ENCODE measurements around the gene GDA.

GDA gene

GRCh38 chr9:72137697-72138365 lies 11.4 kb upstream of the GDA start:
- no peak for TF ChIP-seq POLR2A (IDR thresholded peaks at IDR 0.05; ENCODE audit: low read length)
- TF ChIP-seq GATA1 (IDR thresholded peaks at IDR 0.05; ENCODE audit: low read depth, low read length): no peak

DNA sequence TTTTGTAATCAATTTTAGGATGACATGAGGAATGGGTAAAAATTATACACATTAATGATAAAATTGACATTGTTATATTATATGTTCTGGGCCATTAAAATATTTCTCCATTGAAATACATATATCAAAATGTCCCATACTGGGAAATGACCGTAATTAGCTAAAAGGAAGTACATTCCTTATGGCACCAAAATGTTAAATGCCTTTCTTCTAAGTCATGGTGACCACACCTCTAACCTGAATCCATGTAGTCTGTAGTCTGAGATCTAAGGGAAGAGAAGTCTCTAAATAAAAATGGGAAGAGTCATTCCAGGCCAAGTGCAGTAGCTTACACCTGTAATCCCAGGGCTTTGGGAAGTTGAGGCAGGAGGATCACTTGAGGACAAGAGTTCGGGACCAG lies 10.0 kb upstream of the GDA start:
- DNase-seq: no peak
- no peak for TF ChIP-seq POLR2A (IDR thresholded peaks at IDR 0.05; ENCODE audit: low read length)
- no peak for TF ChIP-seq GATA1 (IDR thresholded peaks at IDR 0.05; ENCODE audit: low read depth, low read length)

More at GRCh38 chr9:72137697-72138365, 11.4 kb upstream of the GDA start:
- DNase-seq: no peak

- DNase-seq: no peak
- TF ChIP-seq POLR2A (IDR thresholded peaks at IDR 0.05; ENCODE audit: low read length) (no peak), GATA1 (IDR thresholded peaks at IDR 0.05; ENCODE audit: low read depth, low read length) (no peak)
Measured at GRCh38 chr9:72140586-72140985, 8.7 kb upstream of the GDA start.

GRCh38 chr9:72141484-72141883 lies 7.8 kb upstream of the GDA start:
- no peak for DNase-seq
- TF ChIP-seq GATA1 (IDR thresholded peaks at IDR 0.05; ENCODE audit: low read depth, low read length) (no peak), POLR2A (IDR thresholded peaks at IDR 0.05; ENCODE audit: low read length) (no peak)

GRCh38 chr9:72144756-72145492 lies 4.3 kb upstream of the GDA start:
- TF ChIP-seq POLR2A (IDR thresholded peaks at IDR 0.05; ENCODE audit: low read length) (no peak), GATA1 (IDR thresholded peaks at IDR 0.05; ENCODE audit: low read depth, low read length) (no peak)
- DNase-seq: no peak

- no peak for DNase-seq
- TF ChIP-seq GATA1 (IDR thresholded peaks at IDR 0.05; ENCODE audit: low read depth, low read length) (no peak), POLR2A (IDR thresholded peaks at IDR 0.05; ENCODE audit: low read length) (no peak)
Measured at GRCh38 chr9:72145733-72146505, 3.3 kb upstream of the GDA start.

GRCh38 chr9:72147676-72148075 lies 1.6 kb upstream of the GDA start:
- no peak for TF ChIP-seq GATA1 (IDR thresholded peaks at IDR 0.05; ENCODE audit: low read depth, low read length)
- TF ChIP-seq POLR2A (IDR thresholded peaks at IDR 0.05; ENCODE audit: low read length): no peak
- DNase-seq: no peak

GRCh38 chr9:72150127-72150526 lies 887 bp downstream of the GDA start:
- no peak for DNase-seq
- TF ChIP-seq GATA1 (IDR thresholded peaks at IDR 0.05; ENCODE audit: low read depth, low read length): no peak
- no peak for TF ChIP-seq POLR2A (IDR thresholded peaks at IDR 0.05; ENCODE audit: low read length)

DNA sequence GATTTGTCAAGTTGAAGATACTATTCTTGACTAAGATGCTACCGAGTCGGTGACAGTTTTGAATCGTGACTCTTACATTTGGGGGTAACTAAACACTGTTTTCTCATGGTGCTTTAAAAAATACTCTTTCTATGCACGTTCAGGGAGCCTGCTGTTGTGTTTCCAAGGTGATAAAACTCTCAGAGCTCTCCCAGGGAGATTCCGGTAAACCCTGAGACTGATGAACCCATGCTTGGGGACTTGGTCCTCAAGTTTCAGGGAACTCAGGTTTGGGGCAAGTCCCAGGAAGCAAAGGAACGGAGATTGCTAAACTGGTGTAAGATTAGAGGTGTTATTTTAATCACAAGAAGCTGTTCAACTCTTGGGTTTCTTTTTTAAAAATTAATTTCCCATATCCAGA lies 1.4 kb downstream of the GDA start:
- TF ChIP-seq GATA1 (IDR thresholded peaks at IDR 0.05; ENCODE audit: low read depth, low read length): no peak
- TF ChIP-seq POLR2A (IDR thresholded peaks at IDR 0.05; ENCODE audit: low read length): no peak

DNA sequence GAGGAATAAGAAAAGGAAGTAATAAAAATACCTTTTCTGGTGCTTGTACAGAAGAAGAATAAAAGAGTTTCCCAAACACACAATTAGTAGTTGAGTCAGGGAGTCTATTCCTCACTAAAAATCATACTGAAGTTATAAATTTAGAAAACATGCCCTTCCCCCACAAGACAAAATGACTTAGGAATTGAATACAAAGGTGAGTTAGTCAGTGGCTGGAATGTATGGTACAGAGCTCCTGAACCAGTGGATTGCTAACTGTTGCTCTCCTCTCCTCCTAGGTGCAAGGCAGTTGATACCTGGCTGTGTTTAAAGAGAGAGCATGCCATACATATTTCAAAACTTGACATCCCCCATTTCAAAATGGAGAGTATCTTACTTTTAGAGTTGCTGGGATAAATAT lies 1.9 kb downstream of the GDA start:
- TF ChIP-seq POLR2A (IDR thresholded peaks at IDR 0.05; ENCODE audit: low read length): no peak
- no peak for TF ChIP-seq GATA1 (IDR thresholded peaks at IDR 0.05; ENCODE audit: low read depth, low read length)
- no peak for DNase-seq

More for the DNA sequence above, 1.4 kb downstream of the GDA start:
- no peak for DNase-seq

GRCh38 chr9:72154468-72155285 lies 5.4 kb downstream of the GDA start:
- DNase-seq: no peak
- TF ChIP-seq GATA1 (IDR thresholded peaks at IDR 0.05; ENCODE audit: low read depth, low read length): no peak
- no peak for TF ChIP-seq POLR2A (IDR thresholded peaks at IDR 0.05; ENCODE audit: low read length)

GRCh38 chr9:72155301-72155700 lies 6.1 kb downstream of the GDA start:
- no peak for DNase-seq
- TF ChIP-seq GATA1 (IDR thresholded peaks at IDR 0.05; ENCODE audit: low read depth, low read length): no peak
- TF ChIP-seq POLR2A (IDR thresholded peaks at IDR 0.05; ENCODE audit: low read length): no peak

GRCh38 chr9:72156586-72156985 lies 7.3 kb downstream of the GDA start:
- no peak for DNase-seq
- TF ChIP-seq POLR2A (IDR thresholded peaks at IDR 0.05; ENCODE audit: low read length) (no peak), GATA1 (IDR thresholded peaks at IDR 0.05; ENCODE audit: low read depth, low read length) (no peak)

Measured in erythroblast (primary cell).